DMS 273 (cell line): ENCODE results near the gene FGF6.
"Not testable (repeated sequence)": the region's sequence is repeated elsewhere in the genome, so short reads cannot be mapped to it uniquely, and the experiment has no call there.

Source experiments
- DNase-seq: peaks from one replicate; lab custom pipeline; 2025; ENCODE audit not compliant: unreplicated experiment; lab: John Stamatoyannopoulos, UW

FGF6 gene

GRCh38 chr12:4421590-4422031 lies 24.0 kb downstream of the FGF6 start:
- DNase-seq: peak; percentile 69

GRCh38 chr12:4420138-4420670 lies 25.4 kb downstream of the FGF6 start:
- no peak for DNase-seq

- no peak for DNase-seq
These were observed 26.7 kb downstream of the FGF6 start for GRCh38 chr12:4418913-4419312.

GRCh38 chr12:4417936-4418335 lies 27.7 kb downstream of the FGF6 start:
- no peak for DNase-seq

DNA sequence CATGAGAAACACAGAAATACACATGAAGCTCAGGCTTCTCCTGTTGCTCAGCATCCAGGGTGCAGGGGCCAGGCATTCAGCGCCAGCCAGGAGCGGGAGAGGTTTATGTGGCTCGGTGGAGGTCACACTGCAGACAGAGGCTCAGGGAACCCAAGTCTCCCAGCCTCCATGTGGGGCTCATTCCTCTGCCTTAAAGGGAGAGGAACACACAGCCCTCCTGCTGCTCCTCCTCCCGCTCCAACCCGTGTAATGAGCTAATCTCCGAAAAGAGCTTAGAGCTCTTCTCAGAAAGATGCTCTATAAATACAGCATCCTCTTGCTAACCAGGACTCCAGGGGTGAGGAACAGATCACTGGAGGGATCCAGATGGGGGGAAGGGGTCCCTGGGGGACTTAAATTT lies 28.2 kb downstream of the FGF6 start:
- DNase-seq: no peak

DNA sequence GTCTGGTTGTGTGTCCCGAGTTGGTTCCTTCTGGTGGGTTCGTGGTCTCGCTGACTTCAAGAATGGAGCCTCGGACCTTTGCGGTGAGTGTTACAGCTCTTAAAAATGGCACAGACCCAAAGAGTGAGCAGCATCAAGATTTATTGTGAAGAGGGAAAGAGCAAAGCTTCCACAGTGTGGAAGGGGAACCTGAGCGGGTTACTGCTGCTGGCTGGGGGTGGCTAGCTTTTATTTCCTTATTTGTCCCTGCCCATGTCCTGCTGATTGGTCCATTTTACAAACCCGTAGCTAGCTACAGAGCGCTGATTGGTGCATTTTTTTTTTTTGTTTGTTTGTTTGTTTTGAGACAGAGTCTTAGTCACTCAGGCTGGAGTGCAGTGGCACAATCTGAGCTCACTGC lies 29.3 kb downstream of the FGF6 start:
- no peak for DNase-seq

DNA sequence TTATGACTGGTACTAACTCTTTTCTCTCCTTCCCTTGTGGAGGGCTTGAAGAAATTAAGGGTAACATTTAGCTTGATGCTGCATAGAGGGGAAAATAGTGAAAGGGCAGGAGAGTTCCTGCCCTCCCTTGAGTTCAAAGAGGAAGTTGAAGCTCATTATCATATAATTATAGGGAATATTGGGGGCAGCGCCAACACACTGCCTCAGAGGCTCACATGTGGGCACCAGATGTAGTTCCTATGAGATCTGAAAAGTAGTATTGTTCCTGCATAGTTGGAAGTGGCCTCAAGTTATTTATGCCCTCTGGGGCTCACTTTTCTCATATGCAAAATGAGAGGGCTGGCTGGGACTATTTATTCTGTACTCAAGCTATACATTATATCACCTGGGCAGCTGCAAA lies 33.1 kb downstream of the FGF6 start:
- no peak for DNase-seq

DNA sequence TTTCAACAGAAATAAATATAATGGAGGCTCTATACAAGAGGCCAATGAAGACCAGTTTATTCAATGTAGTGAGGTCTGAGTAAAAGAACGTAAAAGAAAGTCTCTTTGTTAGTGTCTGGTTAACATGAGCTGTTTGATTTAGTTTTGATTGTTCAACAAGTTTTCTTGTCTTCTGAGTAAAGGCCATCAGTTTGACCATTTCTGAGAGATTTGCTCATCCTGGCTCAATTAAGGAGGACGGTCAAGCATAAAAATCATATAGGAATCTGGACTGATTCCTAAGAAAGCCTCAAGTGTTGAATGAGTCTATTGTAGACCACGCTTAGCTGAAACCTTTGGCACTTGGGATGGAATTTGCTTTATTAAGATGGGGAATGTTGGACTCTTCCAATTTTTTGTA lies 33.6 kb downstream of the FGF6 start:
- no peak for DNase-seq

DNA sequence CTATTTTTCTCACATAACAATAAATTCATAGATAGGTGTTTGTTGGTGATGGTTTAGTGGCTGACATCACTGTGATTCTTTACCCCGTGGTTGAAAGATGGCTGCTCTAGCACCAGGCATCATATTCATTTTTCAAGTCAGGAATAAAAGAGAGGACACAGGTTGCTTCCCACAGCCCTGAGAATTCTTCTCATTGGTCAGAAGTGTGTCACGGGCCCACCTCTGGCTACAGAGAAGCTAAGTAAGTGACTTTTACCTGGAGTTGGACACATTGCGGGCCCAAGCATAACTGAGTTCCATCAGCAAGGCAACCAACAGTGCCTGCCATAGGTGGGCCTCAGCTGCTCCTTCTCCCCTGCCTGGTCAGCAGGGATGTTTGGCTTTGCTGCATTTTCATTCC lies 38.5 kb downstream of the FGF6 start:
- no peak for DNase-seq

DNA sequence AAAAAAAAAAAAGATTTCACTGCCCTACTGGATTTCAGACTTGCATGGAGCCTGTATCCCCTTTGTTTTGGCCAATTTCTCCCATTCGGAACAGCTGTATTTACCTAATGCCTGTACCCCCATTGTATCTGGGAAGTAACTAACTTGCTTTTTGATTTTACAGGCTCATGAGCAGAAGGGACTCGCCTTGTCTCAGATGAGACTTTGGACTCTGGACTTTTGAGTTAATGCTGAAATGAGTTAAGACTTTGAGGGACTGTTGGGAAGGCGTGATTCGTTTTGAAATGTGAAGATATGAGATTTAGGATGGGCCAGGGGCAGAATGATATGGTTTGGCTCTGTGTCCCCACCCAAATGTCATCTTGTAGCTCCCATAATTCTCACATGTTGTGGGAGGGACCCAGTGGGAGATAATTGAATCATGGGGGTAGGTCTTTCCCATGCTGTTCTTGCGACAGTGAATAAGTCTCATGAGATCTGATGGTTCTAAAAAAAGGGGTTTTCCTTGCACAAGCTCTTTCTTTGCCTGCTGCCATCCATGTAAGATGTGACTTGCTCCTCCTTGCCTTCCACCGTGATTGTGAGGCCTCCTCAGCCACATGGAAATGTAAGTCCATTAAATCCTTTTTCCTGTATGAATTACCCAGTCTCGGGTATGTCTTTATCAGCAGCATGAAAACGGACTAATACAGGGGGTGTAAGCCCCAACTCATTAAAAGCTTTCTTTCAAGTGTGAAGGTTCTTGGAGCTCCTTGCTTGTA lies 40.6 kb downstream of the FGF6 start:
- DNase-seq: not testable (repeated sequence)

DNA sequence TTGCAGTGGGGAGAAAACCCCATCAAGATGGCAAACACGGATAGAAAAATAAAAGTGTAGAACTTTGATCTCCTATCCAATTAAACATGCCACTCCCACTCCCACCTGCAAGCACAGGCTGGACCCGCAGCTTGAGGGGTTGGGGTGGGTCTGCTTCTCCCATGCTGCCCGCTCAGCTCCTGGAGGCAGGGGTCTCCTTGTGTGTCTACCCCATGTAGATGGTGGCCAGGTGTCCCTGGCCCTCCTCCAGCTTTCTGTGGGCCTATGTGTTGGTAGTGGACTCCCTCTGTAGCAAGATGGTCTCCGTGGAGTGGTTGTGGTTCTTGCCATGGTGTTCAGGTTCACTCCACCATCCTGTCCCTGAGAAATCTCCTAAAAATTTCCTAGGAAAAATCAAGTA lies 42.6 kb downstream of the FGF6 start:
- DNase-seq: no peak

DNA sequence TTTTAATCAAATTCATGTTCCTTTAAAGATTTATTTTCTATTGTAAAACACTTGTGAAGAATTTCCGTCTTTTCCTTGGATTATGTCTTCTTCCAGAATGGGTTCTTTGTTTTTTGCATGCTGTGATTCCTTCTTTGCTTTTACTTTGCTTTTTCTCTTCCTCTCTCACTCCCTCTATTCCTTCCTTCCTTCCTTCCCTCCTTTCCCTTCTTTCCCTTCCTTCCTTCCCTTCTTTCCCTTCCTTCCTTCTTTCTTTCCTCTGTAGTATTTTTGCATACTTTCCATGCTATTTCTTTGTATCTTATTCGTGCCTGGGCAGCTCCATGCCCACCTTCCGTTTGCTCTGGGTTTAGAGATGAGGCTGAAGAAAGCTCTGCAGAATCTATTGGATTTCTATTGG lies 44.5 kb downstream of the FGF6 start:
- no peak for DNase-seq

- no peak for DNase-seq
These were observed 49.8 kb downstream of the FGF6 start for GRCh38 chr12:4395818-4396217.

- no peak for DNase-seq
These were observed 52.4 kb downstream of the FGF6 start for GRCh38 chr12:4393211-4393610.

- DNase-seq: no peak
These were observed 53.3 kb downstream of the FGF6 start for GRCh38 chr12:4392223-4392742.

DNA sequence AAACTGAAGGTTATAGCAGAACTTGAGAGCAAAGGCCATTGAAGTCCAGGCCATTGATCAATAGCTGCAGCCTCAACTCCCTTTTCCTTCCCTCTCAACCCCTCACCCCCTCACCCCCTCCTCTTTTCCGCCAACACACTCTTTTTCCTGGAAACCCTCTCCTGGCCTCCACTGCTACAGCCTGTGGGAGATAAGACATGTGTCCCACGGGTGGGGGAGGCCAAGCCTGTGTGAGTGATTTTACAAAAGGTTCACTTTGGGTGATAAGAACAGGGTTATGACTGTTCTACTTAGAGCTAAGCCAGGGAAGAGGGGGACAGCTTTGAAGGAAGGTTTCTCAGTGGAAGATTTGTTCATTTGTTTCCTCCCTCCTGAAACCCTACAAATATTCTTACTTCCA lies 57.0 kb downstream of the FGF6 start:
- no peak for DNase-seq

DNA sequence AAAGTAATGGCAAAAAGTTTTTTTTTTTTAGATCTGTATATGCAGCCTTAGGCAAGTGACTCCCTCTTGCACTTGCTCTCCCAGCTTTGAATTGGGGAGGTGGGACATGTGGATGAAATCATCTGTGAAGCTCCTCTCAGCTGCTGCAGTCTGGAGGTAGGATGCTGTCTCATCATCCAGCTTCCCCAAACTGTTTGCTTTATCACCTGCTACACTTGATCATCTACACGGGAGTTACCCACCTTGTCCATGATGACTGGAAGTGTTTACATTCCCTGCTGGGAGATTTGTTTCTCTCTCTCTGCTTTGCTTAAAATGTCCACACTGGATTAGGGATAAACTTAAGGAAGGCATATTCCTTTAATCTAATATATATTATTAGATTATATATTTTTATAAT lies 57.6 kb downstream of the FGF6 start:
- DNase-seq: no peak

- no peak for DNase-seq
These were observed 58.0 kb downstream of the FGF6 start for GRCh38 chr12:4387607-4388006.

DNA sequence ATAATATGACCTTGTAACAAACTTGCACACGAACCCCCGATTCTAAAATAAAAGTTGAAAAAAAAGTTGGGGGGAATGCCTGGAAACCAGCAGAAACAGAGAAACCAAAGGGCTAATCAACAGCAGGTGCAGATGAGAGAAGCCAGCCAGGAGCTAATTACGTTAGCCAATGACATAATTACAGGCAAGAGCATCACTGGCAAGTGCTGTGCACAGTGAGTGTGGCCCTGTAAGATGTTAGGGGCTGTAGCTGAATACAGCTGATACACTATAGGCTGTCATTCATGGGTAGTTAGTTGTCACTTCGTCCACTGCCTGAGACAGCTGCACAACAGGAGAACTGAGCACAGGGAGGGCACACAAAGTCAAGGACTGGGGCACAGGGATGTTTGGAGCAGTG lies 58.8 kb downstream of the FGF6 start:
- DNase-seq: no peak
